Brain microvascular endothelial cell (primary cell): Measurements from ENCODE around the gene SLC25A21.
A peak's percentile ranks its signal among the peaks of the same experiment; 100 is the strongest.

ENCODE experiments used
- DNase-seq: peaks from one replicate; pipeline ENCODE4 v3.0.0-alpha.2; 2020
- H3K27ac ChIP-seq: fragments of 250-450 bp; sonication (Bioruptor Pico); 2 replicates; pipeline ENCODE4 v1.5.1; 2020; ENCODE audit warnings: mild to moderate bottlenecking, moderate library complexity
- H3K27me3 ChIP-seq: fragments of 250-450 bp; sonication (Bioruptor Pico); replicated peaks from 2 replicates; pipeline ENCODE4 v1.5.1; 2020; ENCODE audit warnings: mild to moderate bottlenecking
- H3K36me3 ChIP-seq: fragments of 250-450 bp; sonication (Bioruptor Pico); replicated peaks from 2 replicates; pipeline ENCODE4 v1.5.1; 2020; ENCODE audit warnings: mild to moderate bottlenecking
- H3K4me3 ChIP-seq: 2 replicates; pipeline ENCODE4 v1.5.1; 2011; ENCODE audit warnings: low read depth, mild to moderate bottlenecking, control low read depth, low read length, moderate library complexity
- CTCF ChIP-seq: IDR thresholded peaks from 2 replicates; pipeline ENCODE4 v1.5.1; 2011; ENCODE audit warnings: low read depth, mild to moderate bottlenecking, moderate library complexity, low read length, control low read depth, inconsistent platforms; ENCODE audit errors: missing control alignments
- in situ Hi-C: cut with HindIII; loops from 2 replicates; pipeline ENCODE4 v1.10.0; 2017; ENCODE audit warnings: low sequenced_read_pairs, low pct_ligation_motif_present

Gene SLC25A21

GRCh38 chr14:36667679-36668078, 504.7 kb downstream of the SLC25A21 start:
- DNase-seq = no peak

GRCh38 chr14:36666416-36667206, 505.8 kb downstream of the SLC25A21 start:
- Histone ChIP-seq H3K27me3 (peaks cover 58% of the 10 kb centered on the region), H3K36me3 (no peaks in the 10 kb centered on the region), H3K27ac (no peak overlapping the region), H3K4me3 (no peak overlapping the region)
- DNase-seq = no peak
- in situ Hi-C loops = no loop called here
- no peak for TF ChIP-seq CTCF

More at GRCh38 chr14:36667679-36668078, 504.7 kb downstream of the SLC25A21 start:
- Histone ChIP-seq H3K4me3 (no peak overlapping the region), H3K36me3 (no peaks in the 10 kb centered on the region), H3K27ac (no peak overlapping the region), H3K27me3 (peaks cover 49% of the 10 kb centered on the region)
- in situ Hi-C loops = no loop called here
- TF ChIP-seq CTCF = no peak

GRCh38 chr14:36665887-36666415, 506.5 kb downstream of the SLC25A21 start:
- Histone ChIP-seq H3K27ac (no peak overlapping the region), H3K36me3 (no peaks in the 10 kb centered on the region), H3K4me3 (no peak overlapping the region), H3K27me3 (peaks cover 64% of the 10 kb centered on the region)
- in situ Hi-C loops = no loop called here
- TF ChIP-seq CTCF = no peak
- no peak for DNase-seq

- in situ Hi-C loops = no loop called here
- DNase-seq = no peak
- H3K36me3 ChIP-seq = no peaks in the 10 kb centered on the region
- no peak overlapping the region for H3K27ac ChIP-seq
- TF ChIP-seq CTCF = no peak
- no peak overlapping the region for H3K4me3 ChIP-seq
- peaks cover 78% of the 10 kb centered on the region for H3K27me3 ChIP-seq
These were observed 507.8 kb downstream of the SLC25A21 start for GRCh38 chr14:36664322-36665193.

- no peak for TF ChIP-seq CTCF
- H3K4me3 ChIP-seq = peak overlapping the region; percentile 22
- H3K27me3 ChIP-seq = peaks cover 87% of the 10 kb centered on the region
- H3K27ac ChIP-seq = no peak overlapping the region
- in situ Hi-C loops = no loop called here
- H3K36me3 ChIP-seq = no peaks in the 10 kb centered on the region
- no peak for DNase-seq
These were observed 508.7 kb downstream of the SLC25A21 start for GRCh38 chr14:36663404-36664321.
